Measurements from ENCODE around the gene BAZ1B.
A peak's percentile ranks its signal among the peaks of the same experiment; 100 is the strongest.
"Not testable (repeated sequence)": the region's sequence is repeated elsewhere in the genome, so short reads cannot be mapped to it uniquely, and the experiment has no call there.

Gene BAZ1B

GRCh38 chr7:73442222-73442902, 79.7 kb downstream of the BAZ1B start:
- DNase-seq: no peak

GRCh38 chr7:73439410-73439704, 82.7 kb downstream of the BAZ1B start:
- DNase-seq: no peak

DNA sequence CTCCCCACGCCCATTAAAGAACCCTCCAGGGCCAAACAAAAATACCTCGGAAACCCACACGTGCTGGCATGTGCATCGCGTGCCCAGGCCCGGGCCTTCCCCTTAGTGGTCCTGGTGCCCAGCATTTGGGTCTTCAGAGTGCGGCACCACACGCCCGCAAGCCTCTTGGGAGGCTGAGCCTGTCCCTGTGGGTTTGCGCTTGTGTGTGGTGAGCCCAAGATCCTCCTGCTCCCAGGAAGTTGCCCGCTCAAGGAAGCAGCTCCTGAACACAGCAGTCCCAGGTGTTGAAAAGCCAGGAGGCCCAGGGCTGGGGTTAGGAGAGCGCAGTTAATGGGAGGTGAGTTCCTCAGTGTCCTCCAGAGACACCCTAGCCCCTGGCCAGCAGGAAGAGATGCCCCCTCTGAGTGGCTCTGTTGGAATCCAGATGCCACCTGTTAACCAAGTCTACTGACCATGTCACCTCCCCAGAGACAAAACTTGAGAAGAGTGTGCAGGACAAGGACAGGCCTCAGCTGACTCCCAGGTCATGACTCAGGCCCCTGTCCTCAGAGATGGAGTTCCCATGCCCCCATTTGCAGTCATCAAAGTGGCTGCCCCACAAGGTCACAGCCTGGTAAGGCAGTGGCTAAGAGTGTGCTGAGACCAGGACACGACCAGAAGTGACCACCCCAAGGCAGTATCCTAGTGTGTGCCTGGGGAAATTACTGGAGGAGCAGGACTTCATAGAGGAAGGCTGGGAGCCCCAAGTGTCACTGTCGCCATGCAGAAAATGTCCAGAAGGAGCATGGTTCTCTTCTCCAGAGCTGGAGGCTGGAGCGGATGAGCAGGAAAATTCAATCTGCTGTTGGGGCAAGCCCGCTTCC, 83.3 kb downstream of the BAZ1B start:
- DNase-seq: no peak

- DNase-seq: peak; percentile 77
Observed at GRCh38 chr7:73437621-73438416, 84.3 kb downstream of the BAZ1B start.

DNA sequence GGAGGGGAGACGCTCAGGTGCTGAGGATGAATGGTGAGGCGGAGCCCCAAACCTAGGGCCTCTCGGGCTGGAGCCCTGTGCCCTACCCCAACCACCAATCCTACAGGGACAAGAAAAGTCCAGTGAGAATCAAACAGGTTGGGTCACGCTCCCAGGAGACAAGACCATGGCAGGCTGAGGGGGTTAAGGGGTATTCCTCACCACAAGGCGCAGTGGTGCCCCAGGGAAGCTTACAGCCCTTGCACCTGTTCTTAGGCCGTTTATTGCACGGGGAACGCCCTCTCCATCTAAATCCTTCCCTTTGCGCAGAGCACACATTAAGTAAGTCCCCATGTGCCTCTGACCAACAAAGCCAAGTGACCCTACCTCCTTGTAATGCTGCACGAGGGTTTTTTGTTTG, 85.0 kb downstream of the BAZ1B start:
- peak; percentile 90 for DNase-seq

- peak; percentile 84 for DNase-seq
Observed at GRCh38 chr7:73436031-73436929, 85.8 kb downstream of the BAZ1B start.

- DNase-seq: no peak
Observed at GRCh38 chr7:73435471-73436009, 86.6 kb downstream of the BAZ1B start.

GRCh38 chr7:73434701-73435069, 87.4 kb downstream of the BAZ1B start:
- no peak for DNase-seq

GRCh38 chr7:73433924-73434700, 88.0 kb downstream of the BAZ1B start:
- peak; percentile 71 for DNase-seq

DNA sequence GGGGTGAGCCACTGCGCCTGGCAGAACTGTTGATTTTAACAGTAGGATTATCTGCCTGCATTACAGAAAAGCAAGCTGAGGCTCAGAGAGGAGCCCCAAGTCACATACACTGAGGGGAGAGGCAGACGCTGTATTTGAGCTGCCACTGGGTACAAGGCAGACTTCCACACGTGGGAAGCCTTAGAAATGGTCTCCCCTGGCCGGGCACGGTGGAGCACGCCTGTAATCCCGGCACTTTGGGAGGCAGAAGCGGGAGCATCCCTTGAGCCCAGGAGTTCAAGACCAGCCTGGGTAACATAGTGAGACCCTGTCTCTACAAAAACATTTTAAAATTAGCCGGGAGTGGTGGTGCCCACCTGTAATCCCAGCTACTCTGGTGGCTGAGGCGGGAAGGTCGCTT, 89.4 kb downstream of the BAZ1B start:
- DNase-seq: no peak

GRCh38 chr7:73431041-73431835, 90.9 kb downstream of the BAZ1B start:
- no peak for DNase-seq

DNA sequence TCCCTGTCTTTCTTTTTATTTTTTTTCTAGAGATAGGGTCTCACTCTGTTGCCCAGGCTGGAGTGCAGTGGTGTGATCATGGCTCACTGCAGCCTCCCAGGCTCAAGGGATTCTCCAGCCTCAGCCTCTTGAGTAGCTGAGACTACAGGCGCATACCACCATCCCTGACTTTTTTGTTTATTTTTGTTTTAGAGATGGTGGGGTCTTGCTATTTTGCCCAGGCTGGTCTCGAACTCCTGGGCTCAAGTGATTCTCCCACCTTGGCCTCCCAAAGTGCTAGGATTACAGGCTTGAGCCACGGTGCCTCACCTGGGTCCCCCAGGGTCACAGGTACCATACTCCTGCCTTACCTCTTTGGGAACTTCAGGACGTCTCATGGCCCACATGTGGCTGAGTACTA, 91.6 kb downstream of the BAZ1B start:
- not testable (repeated sequence) for DNase-seq

DNA sequence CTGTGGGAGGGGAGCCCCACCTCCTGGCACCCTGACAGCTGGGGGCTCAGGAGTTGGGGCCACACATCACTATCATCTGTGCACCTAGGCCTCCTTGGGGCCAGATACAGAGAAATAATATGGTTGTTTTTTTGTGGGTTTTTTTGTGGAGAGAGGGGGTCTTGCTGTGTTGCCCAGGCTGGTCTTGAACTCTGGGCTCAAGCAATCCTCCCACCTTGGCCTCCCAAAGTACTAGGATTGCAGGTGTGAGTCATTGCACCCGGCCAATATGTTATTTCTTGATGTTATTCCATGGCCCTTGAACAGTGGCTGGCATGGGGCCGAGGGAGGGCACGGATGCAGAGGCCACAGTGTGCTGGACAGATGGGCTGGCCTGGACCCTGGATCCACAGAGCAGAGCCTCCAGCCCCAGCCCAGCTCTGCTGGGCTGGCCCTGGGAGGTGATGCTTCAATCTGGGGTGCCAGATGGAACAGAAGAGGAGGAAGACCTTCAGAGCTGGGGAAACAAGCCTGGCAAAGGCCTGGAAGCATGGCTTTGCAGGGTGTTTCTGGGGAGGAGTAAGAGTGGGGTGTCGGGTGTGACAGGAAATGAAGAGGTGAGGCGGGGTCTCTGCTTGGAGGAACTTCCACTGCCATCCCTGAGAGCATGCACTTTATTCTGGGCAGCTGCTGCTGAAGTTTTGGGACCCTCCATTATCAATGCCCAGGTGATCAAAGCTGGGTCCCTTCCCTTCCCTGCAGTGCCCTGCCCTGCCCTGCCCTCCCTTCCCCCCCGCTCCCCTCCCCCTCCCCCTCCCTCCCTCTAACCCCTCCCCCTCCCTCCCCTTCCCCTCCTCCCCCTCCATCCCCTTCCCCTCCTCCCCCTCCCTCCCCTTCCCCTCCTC, 92.2 kb downstream of the BAZ1B start:
- peak; percentile 47 for DNase-seq

DNA sequence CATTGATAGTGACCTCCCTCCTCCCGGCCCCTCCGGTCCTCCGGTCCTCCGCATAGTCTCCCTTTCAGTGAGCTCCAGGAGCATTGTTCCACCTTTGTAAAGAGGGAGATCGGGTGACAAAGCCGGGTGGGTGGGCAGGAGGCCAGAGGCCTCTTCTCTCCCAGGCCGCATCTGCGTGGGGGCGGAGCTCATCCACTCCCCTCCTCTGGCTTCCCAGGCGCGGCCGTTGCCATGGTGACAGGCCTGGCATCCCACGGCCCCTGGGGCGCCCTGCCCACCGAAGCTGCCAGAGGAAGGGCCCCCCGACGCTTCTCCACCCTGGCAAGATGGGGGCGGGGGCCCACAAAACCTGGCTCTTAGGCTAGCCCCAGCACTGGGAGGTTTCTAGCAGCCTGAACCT, 92.9 kb downstream of the BAZ1B start:
- DNase-seq: peak; percentile 97

DNA sequence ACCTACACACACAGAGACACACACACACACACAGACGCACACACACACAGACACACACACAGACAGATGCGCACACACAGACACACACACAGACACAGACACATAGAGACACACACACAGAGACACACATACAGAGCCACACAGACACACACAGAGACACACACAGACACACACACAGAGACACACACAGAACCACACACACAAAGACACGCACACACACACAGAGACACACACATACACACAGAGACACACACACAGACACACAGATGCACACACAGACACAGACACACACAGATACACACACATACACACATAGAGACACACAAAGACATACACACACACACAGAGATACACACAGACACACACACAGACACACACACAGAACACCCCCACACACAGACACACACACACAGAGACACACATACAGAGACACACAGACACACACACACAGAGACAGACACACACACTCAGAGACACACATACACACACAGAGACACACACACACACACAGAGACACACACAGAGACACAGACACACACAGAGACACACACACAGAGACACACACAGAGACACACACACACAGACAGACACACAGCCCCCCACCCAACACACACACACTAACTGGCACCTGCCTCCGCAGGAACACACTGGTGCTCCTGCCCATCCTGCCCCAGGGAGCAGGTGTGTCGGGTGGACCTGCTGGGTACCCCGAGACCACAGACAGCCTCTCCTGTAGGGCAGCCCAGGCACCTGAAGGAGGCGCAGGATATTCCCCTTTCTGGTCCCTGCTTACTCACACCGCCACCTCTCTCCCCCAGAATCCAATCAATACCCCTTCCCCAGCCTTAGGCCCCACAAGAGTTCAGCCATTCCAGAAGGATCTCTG, 93.9 kb downstream of the BAZ1B start:
- DNase-seq: peak; percentile 60

GRCh38 chr7:73426016-73426415, 96.1 kb downstream of the BAZ1B start:
- DNase-seq: no peak

- no peak for DNase-seq
Observed at GRCh38 chr7:73425356-73425983, 96.6 kb downstream of the BAZ1B start.

GRCh38 chr7:73424489-73424885, 97.6 kb downstream of the BAZ1B start:
- DNase-seq: no peak
